Mucosa of gallbladder (tissue), 1 donor: ENCODE data around the gene LIN28A. TPM values are rescaled to one million over a fixed set of nuclear protein-coding genes. Genes with fewer than 3 reads are reported as not detected.

Source experiments
- DNase-seq: peaks from one replicate; pipeline ENCODE4 v3.0.0-alpha.2; 2020; ENCODE audit warnings: low spot score
- total RNA-seq: library from RNA; stranded (reverse); gene quantifications from one replicate; pipeline ENCODE4 v1.2.1, GENCODE V29; 2021
- donor health status: DM: no; HTN: no; CAD: no.

The LIN28A gene
- total RNA-seq, 1 donor from 2014 or later: 1.4 TPM

GRCh38 chr1:26388791-26389445 is 21.7 kb upstream of the LIN28A start:
- no peak for DNase-seq

- no peak for DNase-seq
Observed at GRCh38 chr1:26389604-26390247, 20.9 kb upstream of the LIN28A start.

GRCh38 chr1:26391450-26391849 is 19.2 kb upstream of the LIN28A start:
- no peak for DNase-seq

GRCh38 chr1:26395754-26396153 is 14.9 kb upstream of the LIN28A start:
- DNase-seq: no peak

DNA sequence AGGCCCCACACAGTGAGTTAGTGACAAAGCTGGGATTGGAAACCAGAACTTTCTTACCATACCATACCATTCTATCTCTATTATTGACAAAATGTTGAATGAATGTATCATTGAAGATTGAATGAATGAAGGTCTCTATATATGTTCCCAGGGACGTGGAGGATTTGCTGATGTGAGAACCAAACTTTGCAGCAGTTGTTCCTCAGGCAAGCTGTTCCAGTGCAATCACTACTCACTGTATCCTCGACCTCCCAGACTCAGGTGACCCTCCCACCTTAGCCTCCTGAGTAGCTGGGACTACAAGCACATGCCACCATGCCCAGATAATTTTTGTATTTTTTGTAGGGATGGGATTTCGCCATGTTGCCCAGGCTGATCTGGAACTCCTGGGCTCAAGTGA is 11.6 kb upstream of the LIN28A start:
- DNase-seq: no peak

- no peak for DNase-seq
Observed at GRCh38 chr1:26401891-26402290, 8.7 kb upstream of the LIN28A start.

DNA sequence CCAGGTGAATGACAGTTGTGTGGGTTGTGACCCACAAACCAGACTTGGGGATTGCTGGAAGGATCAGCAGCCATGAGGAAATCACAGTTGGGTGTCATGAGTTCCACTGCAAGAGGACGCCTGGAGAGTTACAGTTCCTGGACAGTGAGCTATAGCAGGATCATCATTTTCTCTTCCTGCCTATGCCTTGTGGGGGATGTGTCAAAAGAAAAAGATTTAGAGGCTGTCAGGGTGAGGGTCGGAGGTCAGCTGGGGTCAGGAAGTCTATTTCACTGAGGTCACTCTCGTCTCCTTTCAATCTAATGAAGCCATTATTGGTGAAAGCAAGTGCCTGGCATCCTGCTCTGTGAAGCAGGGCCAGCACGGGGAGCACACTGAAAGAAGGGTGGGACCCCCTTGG is 7.0 kb upstream of the LIN28A start:
- DNase-seq: no peak

DNA sequence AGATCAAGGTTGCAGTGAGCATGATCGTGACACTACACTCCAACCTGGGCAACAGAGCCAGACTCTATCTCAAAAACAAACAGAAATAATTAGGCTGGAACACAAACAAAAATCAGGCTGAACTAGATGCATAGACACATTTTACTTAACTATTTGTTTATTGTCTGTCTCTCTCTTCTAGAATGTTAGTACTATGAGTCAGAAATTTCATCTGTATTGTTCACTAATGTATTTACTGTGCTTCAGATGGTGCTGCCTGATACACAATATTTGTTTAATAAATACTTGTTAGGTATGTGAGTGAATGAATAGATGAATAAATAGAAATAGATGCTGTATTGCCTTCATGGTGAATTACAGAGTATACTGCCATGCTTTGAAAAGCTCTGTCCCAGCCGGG is 6.0 kb upstream of the LIN28A start:
- no peak for DNase-seq

GRCh38 chr1:26405281-26405915 is 5.2 kb upstream of the LIN28A start:
- no peak for DNase-seq

GRCh38 chr1:26408604-26409003 is 2.0 kb upstream of the LIN28A start:
- DNase-seq: peak; percentile 84

- no peak for DNase-seq
Observed at GRCh38 chr1:26409191-26409807, 1.3 kb upstream of the LIN28A start.

DNA sequence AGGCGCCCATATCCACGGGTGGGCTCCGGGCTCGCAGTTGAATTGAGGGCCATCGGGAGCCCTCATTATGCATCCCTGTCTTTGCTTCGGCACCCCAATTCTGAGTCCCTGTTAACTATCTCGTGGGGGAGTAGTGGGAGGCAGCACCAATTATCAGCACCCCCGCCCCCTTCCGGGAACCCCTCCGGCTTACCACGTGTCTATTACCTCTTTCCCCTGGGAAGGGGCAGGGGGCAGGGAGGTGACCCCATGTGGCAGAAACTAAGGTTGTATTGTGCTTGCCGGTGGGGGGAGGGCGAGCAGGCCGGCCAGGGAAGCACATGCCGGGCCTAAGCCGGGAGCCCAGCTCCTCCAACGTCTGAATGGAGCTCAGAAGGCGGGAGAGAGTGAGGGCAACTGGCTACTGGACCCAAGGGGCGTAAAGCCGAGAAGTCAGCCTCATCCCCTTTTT is 1.0 kb downstream of the LIN28A start:
- DNase-seq: no peak

DNA sequence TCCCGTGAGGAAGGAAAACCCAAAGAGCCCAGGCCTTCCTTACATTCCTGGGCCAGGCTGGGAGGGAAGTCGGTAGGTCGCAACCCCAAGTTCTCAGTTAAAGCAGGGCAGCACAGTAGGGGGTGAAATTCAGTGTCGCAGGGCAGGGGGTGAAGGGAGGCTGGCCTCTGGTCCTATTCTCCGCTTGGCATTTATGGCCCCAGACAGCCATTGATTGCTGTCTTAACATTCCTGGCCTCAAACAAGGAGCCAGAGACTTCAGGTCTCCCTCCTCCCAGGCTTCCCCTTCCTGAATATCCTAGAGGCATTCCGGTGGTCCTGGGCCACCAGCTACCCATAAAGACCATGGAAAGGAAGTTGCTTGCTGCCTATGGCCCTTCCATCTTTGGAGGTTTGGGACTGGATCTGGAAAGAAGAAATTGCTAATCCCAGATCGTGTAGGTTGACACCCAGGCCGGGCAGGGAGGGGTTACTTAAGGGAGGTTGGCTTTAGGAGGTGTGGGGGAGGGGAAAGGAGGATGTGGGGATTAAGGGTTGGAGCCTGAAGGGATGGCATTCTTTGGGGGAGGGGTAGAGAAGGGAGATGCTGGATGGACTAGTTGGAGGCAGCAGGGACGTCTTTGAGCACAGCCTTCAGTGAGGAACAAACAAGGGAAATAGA is 1.7 kb downstream of the LIN28A start:
- no peak for DNase-seq

GRCh38 chr1:26413031-26413430 is 2.4 kb downstream of the LIN28A start:
- no peak for DNase-seq

GRCh38 chr1:26417111-26417759 is 6.6 kb downstream of the LIN28A start:
- DNase-seq: peak; percentile 67

GRCh38 chr1:26418865-26419349 is 8.3 kb downstream of the LIN28A start:
- DNase-seq: no peak

DNA sequence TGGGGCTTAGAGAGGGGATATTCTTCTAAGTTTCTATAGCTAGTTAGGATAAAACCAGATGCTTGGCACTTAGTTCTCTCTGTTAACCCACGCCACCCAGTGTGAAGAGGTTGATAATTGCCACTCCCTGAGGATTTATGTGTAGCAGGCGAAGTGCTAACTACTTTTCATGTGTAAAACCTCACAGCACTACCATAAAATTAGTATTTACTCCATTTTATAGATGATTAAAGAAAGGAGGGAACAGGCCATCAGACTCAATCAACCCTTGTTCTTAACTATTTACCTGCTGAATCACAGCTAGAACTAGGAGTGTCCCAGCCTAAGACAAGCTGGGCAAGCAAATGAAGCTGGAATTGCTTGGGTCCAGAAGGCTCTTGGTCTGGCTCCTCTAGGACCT is 8.9 kb downstream of the LIN28A start:
- DNase-seq: no peak

- DNase-seq: no peak
Observed at GRCh38 chr1:26429721-26430120, 19.1 kb downstream of the LIN28A start.

GRCh38 chr1:26431979-26432695 is 21.5 kb downstream of the LIN28A start, which contains the start of gene DHDDS:
DHDDS (plus strand) TSS chr1:26432321; CDS start chr1:26432946, 625 bp downstream.
- peak; percentile 98 for DNase-seq

DNA sequence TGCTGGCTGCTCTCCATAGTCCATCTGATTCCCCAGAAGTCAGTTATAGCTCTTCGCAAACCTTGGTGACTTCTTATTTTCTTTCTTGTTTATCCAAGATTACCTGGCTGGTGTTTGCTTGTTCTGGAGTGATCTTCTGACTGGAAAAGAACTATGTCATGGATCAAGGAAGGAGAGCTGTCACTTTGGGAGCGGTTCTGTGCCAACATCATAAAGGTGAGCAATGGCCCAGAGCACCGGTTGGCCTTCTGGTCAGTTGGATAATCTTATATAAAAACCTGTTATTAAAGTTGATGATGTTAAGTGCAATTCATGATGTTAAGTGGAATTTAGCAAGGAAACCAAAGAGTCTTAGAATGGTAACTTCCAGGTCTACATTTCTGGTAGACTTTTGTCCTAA is 22.2 kb downstream of the LIN28A start:
- no peak for DNase-seq
